Heart left ventricle (tissue), 13 donors: ENCODE data around the gene SP6.

Source experiments
- CTCF ChIP-seq, 12 donors: fragments of 200-600 bp; sonication (generic) in 4 of 12; IDR thresholded peaks; one replicate each; pipeline versions ENCODE4 v1.5.0 to v1.8.0; 2018 to 2022; ENCODE audit warnings: antibody characterized with exemption in 12 of 12, mild to moderate bottlenecking in 5 of 12
- POLR2A ChIP-seq, 2 donors: fragments of 450-650 bp; IDR thresholded peaks; one replicate each; pipeline ENCODE4 v1.6.1; 2017; ENCODE audit warnings: antibody characterized with exemption in 2 of 2, mild to moderate bottlenecking in 2 of 2, moderate library complexity in 2 of 2
- donor health status: ischemic (EF 13 %, LVEDD 7.1; RV severe dilation, severe dysfunction).
- donor health status: DM: no; HTN: yes; CAD: no.
- donor health status: DM: no; HTN: no; CAD: no.
- donor health status: ischemic (EF 25% LVEDD 6.9; RV normal size, moderate dysfunction).
- donor health status: ischemic (EF 25% LVEDD 5.7; RV mildly dilated, moderate dysfunction).
- donor health status: ischemic (EF 35%, LVEDD 5.7; RV mildly dilated, moderate dysfunction).
- donor health status: nonischemic (EF 11% LVEDD 7.7; RV severe dilation, severe dysfunction).
- donor health status: DM: yes; HTN: yes; CAD: no.
- donor health status: PGD.
- donor health status: ischemic (EF 29% LVEDD 5.4; RV normal size, mild dysfunction).
- donor health status: nonischemic (EF 23%, LVEDD 6.1; RV moderate dilation, normal function).

DNA sequence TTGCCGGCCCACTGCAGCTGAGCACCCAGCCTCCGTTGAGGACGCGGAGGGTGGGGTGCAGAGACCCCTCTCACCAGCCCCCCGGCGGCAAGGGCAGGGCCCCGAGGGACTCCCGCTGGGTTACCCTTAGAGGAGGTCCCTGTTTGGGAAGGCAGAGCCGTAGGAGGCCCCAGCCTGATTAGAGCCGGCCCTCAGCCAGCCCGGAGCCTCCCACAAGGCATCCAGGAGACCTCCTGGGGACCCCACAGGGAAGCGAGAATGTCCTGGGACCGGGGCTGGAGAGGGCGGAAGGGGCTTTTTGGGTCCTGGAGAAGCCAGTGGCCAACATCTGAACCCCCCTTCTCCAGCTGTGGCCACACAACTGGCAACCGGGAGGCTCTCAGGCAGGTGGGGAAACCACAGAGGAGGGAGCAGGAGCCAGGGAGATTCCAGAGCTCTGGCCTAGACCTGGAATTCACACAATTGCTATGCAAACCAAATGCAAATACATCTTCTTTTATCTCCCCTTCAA, 21.7 kb upstream of the SP6 start:
- no peak for TF ChIP-seq POLR2A (IDR thresholded peaks at IDR 0.05)
- no peak for TF ChIP-seq CTCF (IDR thresholded peaks at IDR 0.05)
